SKM-1 treated with dmso at 0.1 percent for 144 hours (cell line): Measurements from ENCODE around the gene PAX4.

Experiments used
- DNase-seq: peaks from one replicate; lab custom pipeline; 2025; ENCODE audit not compliant: unreplicated experiment; lab: John Stamatoyannopoulos, UW

Gene PAX4, protein sequence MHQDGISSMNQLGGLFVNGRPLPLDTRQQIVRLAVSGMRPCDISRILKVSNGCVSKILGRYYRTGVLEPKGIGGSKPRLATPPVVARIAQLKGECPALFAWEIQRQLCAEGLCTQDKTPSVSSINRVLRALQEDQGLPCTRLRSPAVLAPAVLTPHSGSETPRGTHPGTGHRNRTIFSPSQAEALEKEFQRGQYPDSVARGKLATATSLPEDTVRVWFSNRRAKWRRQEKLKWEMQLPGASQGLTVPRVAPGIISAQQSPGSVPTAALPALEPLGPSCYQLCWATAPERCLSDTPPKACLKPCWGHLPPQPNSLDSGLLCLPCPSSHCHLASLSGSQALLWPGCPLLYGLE

DNA sequence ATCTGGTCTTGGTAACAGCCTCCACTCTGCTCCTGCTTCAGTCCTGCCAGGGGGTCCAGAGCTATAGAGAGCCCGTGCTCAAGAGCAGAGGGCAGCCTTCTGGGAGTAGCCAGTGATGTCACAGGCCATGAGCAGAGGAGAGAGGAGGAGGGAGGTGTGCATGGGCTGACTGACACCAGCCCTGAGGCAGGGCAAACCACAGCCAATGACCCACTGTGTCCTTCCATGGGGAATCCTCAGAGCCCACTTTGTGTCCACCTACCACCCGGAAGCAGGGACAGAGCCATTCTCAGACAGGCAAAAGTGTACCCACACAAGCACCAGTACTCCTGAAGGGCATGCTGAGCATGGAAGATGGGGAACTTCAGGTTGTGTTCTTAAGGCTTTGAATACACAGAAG lies at the start of gene PAX4:
PAX4 (minus strand) TSS at position 101 of the 400 bp plus-strand sequence. CDS start 2,214 bp downstream, outside the sequence.
- DNase-seq: no peak

GRCh38 chr7:127667017-127667670 lies 49.2 kb upstream of the PAX4 start:
- no peak for DNase-seq

- DNase-seq: no peak
Measured at GRCh38 chr7:127666602-127667001, 48.7 kb upstream of the PAX4 start.

- no peak for DNase-seq
Measured at GRCh38 chr7:127665922-127666321, 48.0 kb upstream of the PAX4 start.

GRCh38 chr7:127658970-127659630 lies 41.2 kb upstream of the PAX4 start:
- no peak for DNase-seq

GRCh38 chr7:127657500-127657899 lies 39.6 kb upstream of the PAX4 start:
- DNase-seq: no peak

- no peak for DNase-seq
Measured at GRCh38 chr7:127655720-127656119, 37.8 kb upstream of the PAX4 start.

DNA sequence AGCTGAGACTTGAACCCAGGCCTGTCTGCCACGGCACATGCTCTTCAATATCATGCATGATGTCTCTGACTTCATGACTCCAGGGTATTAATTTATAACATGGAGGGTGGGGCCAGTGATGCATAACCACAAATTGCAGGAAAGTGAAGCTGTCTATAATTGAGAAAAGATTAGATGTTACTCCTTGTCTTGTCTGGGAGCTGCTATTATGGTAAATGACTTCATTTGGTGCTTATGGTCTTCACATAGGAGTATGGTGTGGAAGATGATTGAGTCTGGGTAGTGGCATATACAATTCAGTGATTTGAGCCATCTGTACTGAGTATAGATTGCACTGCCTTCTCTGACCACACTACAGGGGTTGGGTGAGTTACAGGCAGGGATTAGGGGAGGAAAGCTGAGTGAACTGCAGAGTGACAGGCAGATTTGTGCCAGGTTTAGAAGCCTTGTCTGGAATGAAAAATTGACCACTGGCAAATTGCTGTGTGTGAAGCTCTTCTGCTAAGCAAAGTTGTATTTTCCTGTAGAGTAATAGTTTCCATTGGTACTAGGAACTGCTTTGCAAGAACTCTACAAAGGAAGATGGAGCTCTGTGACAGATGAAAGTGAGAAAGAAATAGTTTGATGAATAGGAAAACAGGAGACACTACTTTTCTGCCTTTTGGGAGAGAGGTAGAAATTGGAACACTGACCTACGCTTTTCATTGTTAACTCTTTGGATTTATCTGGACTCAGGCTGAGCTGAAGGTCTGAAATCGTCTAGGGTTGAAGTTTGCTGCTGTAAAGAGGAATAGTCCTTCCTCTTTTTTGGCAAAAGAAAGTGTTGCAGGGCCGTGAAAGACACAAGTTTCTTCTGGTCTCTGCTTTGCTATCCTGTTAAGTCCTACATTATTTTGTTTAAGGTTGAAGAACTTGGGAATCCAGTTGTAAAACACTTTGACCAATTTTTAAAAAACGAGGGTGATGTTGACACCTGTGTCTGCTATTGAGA lies 36.8 kb upstream of the PAX4 start:
- DNase-seq: peak; percentile 12

GRCh38 chr7:127653396-127653795 lies 35.5 kb upstream of the PAX4 start:
- no peak for DNase-seq

- DNase-seq: no peak
Measured at GRCh38 chr7:127652333-127653248, 34.6 kb upstream of the PAX4 start.

DNA sequence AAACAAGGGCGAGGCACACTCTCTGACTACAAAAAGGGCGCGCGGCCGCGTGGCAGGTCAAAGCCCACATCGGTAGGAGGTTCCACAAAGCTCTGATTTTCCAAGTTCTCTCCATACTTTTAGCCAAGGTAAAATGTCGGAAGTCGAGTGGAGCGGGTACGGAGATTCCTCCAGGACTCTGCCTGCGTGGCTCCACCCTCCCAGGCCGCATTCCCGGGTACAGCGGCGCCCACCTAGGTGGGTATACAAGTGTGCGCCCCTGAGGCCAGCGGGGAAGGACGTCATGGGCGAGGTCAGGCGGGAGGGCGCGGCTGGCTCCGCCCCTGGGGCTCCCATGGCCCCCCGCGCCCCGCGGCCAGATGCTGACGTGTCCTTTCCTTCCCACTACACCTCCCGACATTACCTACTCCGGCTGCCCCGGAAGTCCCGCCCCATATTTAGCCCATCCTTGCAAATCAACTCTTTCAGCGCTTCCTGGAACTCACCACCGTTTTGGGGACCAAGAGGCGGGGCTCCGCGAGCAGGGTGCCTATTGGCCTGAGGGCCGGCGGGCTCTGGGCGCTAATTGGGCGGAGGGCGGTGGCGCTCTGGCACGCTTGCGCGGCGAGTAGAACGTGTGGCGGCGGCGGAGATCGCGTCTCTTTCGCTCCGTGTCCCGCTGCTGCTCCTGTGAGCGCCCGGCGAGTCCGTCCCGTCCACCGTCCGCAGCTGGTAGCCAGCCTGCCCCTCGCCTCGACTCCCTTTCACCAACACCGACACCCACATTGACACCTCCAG lies 33.8 kb upstream of the PAX4 start, which contains the start of gene SND1:
SND1 (plus strand) TSS at position 639 of the 777 bp plus-strand sequence. CDS start 180 bp downstream, outside the sequence.
- peak; percentile 98 for DNase-seq

DNA sequence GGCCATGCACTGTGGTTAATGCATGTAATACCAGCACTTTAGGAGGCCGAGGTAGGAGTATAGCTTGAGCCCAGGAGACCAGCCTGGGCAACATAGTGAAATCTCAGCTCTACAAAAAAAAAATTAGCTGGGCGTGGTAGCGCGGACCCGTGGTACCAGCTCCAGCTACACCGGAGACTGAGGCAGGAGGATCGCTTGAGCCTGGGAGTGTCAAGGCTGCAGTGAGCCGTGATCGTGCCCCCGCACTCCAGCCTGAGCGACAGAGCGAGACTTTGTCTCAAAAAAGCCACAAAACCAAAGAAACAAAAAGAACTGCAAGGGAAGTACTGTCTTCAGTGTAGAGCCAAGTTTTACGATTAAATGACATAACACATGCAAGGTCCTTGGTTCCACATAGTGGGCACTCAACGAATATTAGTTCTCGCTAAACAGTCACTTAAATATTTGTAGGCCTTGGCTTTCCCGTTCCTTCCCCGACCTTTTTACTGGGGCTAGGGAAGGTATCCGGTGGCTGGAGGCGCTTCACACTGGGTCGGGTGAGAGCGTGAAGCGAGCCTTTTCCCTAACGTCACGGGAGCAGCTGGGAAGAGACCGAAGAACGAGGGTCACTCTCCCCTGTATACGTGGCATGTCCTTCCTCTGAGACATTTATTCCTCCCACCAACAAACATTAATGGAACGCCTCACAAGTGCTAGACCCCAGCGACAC lies 33.1 kb upstream of the PAX4 start:
- DNase-seq: no peak

DNA sequence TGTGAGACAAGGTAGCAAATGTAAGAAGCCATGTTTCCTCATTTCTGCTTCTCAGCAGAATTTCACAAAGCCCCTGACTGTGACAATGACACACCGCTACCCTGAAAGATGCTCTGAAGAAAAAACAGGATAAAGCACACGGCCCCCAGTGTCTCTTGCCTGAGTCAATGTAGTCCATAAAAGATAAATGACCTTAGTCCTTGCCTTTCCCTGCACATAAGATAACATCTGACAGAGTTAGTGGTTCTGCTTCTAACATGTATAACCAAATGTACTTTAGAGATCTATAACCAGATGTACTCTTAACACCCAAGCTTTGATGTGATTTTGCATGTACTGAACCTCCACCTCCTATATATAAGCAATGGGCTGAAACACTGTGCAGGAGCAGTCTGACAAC lies 31.0 kb upstream of the PAX4 start:
- DNase-seq: no peak

GRCh38 chr7:127647636-127648035 lies 29.7 kb upstream of the PAX4 start:
- no peak for DNase-seq

DNA sequence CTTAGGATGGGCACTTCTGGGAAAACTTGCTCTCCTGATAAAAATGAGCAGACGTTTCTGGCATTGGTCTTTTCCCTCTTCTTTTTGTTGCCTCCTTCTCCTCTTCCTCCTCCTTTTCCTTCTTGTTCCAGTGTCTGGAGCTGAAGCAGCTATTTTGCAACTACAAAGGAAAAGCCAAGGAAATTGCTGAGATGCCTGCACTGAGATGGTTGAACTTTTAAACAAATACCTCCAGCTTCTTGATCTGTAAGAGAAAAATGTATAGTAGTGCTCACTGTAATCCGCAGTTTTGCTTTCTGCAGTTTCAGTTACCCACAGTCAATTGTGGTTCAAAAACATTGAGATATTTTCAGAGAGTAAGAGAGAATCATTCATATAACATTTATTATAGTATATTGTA lies 26.5 kb upstream of the PAX4 start:
- DNase-seq: no peak

- no peak for DNase-seq
Measured at GRCh38 chr7:127638197-127638596, 20.3 kb upstream of the PAX4 start.

GRCh38 chr7:127635659-127636285 lies 17.8 kb upstream of the PAX4 start:
- DNase-seq: no peak
